NCI-H1105 (cell line): ENCODE results near the gene EHD2.
"Not testable (repeated sequence)": the region's sequence is repeated elsewhere in the genome, so short reads cannot be mapped to it uniquely, and the experiment has no call there.

Experiments
- DNase-seq: peaks from one replicate; lab custom pipeline; 2025; lab: John Stamatoyannopoulos, UW

The EHD2 gene, protein sequence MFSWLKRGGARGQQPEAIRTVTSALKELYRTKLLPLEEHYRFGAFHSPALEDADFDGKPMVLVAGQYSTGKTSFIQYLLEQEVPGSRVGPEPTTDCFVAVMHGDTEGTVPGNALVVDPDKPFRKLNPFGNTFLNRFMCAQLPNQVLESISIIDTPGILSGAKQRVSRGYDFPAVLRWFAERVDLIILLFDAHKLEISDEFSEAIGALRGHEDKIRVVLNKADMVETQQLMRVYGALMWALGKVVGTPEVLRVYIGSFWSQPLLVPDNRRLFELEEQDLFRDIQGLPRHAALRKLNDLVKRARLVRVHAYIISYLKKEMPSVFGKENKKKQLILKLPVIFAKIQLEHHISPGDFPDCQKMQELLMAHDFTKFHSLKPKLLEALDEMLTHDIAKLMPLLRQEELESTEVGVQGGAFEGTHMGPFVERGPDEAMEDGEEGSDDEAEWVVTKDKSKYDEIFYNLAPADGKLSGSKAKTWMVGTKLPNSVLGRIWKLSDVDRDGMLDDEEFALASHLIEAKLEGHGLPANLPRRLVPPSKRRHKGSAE

DNA sequence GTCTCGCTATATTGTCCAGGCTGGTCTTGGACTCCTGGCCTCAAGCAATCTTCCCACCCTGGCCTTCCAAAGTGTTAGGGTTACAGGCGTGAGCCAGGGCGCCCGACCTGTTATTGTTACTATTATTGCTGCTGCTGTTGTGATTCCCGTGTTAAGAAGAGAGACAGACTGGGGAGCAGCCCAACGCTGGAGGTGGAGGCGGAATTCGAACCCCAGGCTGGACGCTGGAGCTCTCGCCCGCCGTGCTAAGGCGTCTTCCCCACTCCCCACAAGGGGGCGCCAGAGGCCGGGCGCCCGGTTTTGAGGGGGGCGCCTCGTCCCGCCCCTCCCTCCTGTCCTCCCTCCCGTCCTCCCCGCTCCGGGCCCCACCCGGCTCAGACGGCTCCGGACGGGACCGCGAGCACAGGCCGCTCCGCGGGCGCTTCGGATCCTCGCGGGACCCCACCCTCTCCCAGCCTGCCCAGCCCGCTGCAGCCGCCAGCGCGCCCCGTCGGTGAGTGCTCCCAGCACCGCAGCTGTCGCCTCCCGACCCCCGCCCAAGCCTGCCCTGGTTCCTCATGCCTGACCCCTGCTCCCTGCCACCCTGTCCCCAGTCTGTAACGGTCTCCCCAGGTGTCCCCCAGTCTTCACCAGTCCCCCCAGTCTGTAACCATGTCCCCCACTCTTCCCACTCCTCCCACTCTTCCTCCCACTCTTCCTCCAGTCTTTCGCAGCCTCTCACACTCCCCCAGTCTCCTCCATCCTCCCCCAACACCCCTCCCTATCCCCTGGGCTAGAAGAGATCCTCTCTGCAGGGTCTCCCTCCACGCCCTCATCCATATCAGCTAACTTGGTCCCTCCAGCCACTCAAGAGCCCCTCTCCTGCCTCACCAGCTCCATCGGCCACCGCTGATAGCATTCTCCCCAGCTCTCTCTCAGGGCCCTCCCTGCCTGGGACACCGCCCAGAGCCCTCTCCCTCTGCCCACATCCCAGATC is at the start of gene EHD2:
Gene EHD2 (plus strand): TSS at position 377 of the 976 bp plus-strand sequence. CDS start 3,191 bp downstream, outside the sequence.
- no peak for DNase-seq

DNA sequence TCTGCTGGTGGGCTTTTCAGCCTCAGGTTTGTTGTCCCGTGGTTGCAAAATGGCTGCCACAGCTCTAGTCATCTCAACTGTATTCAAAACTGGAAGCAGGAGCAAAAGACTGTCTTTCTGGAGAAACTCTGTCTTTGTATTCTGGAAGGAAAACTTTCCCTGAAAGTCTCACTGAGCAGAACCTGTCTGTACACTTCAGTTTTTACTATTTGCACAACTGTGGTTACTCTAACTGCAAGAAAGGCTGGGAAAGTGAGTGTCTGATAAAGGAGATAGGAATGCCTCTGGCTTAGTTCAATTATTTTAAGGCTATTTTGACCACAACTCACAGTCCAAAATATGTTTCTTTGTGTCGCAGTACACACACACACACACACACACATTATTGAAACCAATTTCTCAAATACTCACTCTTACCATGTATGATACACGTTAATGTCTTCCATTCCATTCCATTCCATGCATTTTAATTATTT is 49.7 kb upstream of the EHD2 start:
- no peak for DNase-seq

DNA sequence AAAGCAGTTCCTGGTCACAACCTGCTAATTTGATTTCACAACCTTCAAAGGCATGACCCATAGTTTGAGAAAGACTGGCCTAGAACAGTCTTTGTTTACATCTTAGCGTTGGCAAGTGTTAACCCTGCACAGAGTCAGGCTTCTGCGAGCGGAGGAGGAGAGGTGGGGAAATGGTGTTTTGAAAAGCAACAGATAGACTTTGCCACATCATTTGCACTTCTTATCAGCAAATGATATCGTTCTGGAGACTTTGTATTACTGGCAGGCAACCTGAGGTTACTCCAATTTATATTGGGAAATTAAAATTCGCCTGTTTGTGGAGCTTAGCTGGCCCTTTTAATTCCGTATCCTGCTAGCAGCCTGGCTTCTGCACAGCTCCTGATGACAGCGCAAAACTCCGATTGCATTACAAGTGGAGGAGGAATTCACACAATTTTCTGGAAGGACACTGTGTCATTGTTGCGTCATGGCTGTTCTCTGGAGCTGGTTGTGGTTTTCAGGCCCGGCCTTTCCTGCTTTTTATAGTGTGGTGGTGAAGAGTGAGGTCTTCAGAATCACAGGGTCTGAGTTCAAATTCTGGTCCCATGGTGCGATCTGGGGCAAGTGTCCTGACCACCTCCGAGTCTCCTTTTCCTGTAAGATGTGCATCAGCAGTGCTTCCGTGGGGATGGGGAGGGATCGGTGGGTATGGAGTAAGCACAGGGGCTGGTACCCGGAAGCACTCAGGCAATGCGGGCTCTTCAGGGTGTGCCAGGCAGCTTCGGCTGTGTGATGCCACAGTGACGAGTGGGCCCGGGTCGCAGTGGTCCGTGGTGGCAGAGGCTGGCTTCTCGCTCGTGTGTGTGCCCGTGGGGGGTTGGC is 49.1 kb upstream of the EHD2 start:
- DNase-seq, result no peak

DNA sequence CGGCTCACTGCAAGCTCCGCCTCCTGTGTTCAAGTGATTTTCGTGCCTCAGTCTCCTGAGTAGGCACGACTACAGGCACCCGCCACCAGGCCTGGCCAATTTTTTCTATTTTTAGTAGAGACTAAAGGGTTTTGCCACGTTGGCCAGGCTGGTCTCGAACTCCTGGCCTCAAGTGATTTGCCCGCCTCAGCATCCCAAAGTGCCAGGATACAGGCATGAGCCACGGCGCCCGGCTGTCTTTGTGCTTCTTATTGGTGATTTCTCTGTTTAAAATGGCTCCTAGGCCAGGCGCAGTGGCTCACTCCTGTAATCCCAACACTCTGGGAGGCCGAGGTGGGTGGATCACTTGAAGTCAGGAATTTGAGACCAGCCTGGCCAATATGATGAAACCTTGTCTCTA is 44.7 kb upstream of the EHD2 start:
- DNase-seq, result not testable (repeated sequence)

DNA sequence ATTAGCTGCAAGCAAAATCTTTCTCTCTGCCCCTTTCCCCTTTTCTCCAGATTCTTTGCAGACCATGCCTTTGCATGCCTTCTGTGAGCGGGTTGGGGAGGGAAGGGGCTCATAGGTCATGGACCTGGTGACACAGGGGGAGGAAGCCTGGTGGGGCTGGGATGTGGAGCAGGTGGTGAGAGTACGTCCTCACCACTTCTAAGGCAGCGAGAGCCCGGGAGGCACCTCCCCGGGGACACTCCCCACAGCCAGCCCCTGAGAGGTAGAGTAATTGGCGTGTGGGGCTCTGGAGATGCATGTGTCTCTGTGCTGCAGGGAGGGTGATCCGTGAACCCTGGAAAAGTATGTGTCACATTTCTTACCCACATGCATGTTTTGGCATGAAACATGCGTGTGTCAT is 42.5 kb upstream of the EHD2 start:
- no peak for DNase-seq

DNA sequence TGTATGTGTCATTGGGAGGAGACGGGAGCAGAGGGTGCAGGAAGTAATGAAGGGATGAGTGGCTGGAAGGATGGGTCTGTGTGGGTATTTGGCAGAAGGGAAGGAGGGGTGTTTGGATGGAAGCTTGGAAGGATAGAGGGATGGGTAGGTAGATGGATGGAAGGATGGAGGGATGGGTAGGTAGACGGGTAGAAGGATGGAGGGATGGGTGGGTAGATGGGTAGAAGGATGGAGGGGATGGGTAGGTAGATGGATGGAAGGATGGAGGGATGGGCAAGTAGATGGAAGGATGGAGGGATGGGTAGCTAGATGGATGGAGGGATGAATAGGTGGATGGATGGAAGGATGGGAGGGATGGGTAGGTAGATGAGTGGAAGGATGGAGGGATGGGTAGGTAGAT is 41.7 kb upstream of the EHD2 start:
- no peak for DNase-seq

DNA sequence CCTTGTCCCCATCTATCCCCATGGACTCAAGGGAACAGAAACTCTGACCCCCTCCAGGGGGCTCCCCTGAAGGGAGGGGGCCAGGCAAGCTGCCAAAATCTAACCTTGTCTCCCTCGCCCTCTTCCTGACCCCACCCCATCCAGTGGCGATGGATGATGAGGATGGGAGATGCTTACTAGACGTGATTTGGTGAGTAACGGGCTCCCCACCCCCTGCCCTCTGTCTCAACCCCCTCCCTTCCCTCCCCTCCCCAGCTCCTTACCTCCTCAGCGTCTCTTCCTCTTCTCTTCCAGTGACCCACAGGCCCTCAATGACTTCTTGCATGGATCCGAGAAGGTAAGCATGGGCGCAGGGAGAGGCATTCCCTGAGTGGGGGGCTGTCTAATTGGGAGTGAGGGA is 39.8 kb upstream of the EHD2 start:
- DNase-seq, result no peak

DNA sequence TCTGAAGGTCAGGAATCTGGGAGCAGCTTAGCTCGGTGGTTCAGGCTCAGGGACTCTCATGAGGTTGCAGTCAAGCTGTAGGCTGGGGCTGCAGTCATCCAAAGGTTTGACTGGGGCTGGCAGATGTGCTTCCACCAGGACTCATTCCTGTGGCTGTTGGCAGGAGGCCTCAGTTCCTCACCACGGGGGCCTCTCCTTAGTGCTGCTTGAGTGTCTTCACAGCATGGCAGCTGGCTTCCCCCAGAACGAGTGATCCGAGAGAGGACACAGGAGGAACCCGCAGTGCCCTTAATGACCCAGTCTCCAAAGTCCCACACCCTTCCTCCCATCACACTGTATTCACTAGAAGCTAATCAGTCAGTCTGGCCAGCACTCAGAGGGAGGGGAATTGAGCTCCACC is 38.7 kb upstream of the EHD2 start:
- DNase-seq, result no peak

DNA sequence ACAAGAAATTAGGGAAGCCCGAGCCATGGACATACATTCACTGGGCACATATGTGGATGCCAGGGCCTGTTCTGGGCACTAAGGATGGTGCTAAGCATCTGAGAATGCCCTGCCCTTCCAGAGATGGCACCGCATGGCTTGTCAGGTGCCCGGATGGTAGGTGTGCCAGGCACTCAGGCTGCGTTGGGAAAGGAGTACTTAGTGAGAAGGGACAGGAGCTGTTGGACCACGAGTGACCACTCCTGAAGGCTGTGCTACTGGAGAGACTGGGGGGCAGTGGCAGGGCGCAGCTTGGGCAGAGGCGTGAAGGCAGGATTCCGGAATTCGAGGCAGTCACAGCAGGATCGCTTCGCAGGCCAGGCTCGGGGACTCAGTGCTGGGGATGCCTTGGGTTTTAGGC is 38.0 kb upstream of the EHD2 start:
- no peak for DNase-seq

DNA sequence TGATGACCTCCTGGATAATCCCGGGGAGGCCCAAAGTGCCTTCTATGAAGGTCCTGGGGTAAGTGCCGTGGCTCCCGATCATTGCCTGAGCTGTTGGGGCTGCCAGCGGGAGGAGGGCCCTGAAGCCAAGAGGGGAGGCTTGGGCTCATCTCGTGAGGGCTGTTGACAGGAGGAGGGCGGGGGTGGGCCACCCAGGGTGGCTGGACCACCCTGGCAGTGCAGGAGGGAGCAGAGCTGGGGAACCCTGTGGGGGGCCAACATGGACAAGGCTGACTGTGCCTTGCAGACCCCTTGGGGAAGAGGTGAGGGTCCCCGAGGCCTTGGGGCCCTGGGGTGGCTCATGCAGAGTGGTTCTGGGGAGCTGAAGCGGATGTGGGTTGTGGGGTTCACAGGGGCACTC is 37.4 kb upstream of the EHD2 start:
- DNase-seq, result no peak

DNA sequence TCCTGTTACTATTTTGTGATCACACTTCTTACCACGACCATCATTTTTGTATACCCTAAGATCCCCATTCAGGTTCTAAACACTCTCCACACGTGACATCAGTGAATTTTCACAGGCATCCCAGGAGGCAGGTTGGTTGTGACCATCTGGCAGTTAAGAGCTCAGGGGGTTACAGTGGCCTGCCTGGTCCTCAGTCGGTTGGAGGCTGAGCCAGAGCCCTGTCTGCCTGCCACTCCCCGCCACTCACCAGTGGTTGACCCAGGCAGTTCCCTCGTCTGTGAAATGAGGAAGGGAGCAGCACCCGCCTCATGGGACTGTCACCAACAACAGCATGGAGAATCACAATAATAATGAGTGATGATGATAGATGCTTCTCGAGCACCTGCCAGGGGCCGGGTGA is 36.4 kb upstream of the EHD2 start:
- DNase-seq, result no peak

DNA sequence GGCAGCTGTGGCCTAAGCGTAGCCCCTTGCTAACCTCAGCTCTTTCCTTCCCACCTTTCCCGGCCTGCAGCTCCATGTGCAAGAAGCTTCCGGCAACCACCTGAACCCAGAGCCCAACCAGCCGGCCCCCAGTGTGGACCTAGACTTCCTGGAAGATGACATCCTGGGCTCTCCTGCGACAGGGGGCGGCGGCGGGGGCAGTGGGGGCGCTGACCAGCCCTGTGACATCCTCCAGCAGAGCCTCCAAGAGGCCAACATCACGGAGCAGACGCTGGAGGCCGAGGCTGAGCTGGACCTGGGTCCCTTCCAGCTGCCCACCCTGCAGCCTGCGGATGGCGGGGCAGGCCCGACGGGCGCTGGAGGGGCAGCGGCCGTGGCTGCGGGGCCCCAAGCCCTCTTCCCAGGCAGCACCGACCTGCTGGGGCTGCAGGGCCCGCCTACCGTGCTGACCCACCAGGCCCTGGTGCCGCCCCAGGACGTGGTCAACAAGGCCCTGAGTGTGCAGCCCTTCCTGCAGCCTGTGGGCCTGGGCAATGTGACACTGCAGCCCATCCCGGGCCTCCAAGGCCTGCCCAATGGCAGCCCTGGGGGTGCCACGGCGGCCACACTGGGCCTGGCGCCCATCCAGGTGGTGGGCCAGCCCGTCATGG is 33.8 kb upstream of the EHD2 start:
- DNase-seq, result no peak

DNA sequence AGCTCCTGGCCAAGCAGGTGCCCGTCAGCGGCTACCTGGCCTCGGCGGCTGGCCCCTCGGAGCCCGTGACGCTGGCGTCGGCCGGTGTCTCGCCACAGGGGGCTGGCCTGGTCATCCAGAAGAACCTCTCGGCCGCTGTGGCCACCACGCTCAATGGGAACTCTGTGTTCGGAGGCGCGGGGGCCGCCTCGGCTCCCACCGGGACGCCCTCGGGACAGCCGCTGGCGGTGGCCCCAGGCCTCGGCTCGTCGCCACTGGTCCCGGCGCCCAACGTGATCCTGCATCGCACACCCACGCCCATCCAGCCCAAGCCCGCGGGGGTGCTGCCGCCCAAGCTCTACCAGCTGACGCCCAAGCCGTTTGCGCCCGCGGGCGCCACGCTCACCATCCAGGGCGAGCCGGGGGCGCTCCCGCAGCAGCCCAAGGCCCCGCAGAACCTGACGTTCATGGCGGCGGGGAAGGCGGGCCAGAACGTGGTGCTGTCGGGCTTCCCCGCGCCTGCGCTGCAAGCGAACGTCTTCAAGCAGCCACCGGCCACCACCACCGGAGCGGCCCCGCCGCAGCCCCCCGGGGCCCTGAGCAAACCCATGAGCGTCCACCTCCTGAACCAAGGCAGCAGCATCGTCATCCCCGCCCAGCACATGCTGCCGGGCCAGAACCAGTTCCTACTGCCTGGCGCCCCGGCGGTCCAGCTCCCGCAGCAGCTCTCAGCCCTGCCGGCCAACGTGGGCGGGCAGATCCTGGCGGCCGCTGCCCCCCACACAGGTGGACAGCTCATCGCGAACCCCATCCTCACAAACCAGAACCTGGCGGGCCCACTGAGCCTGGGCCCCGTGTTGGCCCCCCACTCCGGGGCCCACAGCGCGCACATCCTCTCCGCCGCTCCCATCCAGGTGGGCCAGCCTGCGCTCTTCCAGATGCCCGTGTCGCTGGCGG is 33.0 kb upstream of the EHD2 start:
- DNase-seq, result no peak

DNA sequence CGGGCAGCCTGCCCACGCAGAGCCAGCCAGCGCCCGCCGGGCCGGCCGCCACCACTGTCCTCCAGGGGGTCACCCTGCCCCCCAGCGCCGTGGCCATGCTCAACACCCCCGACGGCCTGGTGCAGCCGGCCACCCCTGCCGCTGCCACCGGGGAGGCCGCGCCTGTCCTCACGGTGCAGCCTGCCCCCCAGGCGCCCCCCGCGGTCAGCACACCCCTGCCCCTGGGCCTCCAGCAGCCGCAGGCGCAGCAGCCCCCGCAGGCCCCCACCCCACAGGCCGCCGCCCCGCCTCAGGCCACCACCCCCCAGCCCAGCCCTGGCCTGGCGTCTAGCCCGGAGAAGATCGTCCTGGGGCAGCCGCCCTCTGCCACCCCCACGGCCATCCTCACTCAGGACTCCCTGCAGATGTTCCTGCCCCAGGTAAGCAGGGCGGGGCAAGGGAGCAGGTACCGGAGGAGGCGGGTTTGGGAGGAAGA is 32.3 kb upstream of the EHD2 start:
- DNase-seq, result no peak

DNA sequence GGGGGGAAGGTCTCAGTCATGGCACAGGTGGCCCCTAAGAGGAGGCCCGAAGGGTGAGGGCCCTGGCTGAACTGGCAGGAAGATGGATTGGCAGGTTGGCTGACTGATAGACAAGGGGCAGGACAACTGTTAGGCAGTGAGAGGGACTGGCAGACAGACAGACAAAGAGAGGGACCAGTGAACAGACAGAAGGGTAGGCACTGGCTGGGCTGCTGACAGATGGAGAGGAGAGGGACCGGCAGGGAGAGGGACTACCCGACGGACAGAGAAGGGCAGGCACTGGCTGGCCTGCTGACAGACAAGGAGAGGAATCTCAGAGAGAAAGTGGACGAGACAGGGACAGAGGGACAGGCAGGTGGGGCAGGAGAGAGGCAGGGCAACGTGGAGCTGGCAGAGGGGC is 31.8 kb upstream of the EHD2 start:
- DNase-seq, result no peak

DNA sequence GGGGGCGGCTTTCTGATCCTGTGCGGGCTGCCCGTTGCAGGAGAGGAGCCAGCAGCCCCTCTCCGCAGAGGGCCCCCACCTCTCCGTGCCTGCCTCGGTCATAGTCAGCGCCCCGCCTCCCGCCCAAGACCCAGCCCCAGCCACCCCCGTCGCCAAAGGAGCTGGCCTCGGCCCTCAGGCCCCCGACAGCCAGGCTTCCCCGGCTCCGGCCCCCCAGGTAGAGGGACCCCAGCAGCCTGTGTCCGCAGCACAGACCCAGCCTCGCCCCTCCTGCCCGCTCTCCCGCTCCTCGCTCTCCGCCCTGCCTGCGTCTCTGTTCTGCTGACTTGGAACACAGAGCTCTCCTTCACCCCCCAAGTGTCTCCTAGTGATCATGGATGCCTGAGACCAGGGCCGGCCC is 31.3 kb upstream of the EHD2 start:
- no peak for DNase-seq

DNA sequence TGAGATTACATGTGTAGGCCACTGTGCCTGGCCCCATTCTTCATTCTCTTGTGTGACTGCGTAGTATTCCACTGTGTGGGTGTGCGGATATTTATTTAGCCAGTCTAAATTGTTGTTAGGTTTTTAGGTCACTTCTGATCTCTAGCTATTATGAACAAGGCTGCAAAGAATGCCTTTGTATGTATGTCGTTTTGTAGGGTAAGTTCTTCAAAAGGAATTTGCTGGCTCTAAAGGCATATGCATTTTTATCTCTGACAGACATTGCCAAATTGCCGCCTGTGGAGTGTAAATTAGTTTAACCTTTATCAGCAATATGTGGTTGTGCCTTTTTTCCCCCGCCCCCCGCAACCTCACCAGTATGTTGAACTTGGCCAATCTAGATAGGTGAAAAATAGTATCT is 30.3 kb upstream of the EHD2 start:
- DNase-seq, result no peak

DNA sequence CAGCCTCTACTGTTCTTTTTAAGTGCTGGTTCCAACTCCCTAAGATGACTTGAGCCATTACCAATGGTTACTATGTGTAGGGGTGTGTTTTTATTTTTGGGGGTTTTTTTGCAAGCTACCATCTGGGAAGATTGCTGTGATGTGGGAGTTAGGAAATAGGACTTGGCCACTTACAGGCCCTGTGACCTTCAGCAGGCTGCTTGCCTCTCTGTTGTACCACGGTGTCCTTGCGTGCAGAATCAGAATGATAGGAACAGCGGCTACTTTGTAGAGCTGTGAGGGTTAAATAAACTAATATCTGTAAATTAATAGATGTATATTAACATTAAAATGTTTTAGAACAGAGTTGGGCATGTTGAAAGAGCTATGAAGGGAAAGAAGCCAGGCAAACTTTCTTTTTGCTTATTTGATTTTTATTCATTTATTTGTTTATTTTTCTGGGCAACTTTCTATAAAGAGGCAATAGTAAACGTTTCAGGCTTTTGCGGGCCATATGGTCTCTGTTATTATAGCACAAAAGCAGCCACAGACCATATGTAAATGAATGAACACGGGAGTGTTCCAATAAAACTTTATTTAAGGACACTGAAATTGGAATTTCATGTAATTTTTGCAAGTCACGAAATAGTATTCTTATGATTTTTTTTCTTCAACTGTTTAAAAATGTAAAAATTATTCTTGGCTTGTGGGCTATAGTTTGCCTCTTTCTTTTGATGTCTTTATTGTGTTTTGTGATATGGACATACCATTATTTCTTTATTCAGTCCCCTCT is 26.4 kb upstream of the EHD2 start:
- no peak for DNase-seq

DNA sequence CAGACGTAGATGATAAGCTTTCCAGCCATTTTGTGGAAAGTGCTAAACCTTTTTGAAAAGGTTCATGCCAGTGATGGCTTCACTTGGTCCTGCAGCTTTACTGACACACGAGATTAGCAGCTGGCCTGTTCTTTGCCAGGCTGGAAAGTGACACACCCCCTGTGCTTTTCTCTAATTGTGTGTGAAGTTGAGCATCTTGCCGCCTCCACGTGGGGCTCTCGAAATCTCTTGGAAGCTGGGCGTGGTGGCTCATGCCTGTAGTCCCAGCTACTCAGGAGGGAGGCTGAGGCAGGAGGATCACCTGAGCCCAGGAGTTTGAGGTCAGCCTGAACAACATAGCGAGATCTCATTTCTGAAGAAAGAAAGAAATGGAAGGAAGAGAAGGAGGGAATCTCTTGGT is 25.3 kb upstream of the EHD2 start:
- DNase-seq, result no peak
